HEK293 (cell line): ENCODE measurements around the gene SIRT1.
A peak's percentile ranks its signal among the peaks of the same experiment; 100 is the strongest.

ENCODE experiments used
- KLF10 ChIP-seq: fragments of 450-650 bp; IDR thresholded peaks from 2 replicates; pipeline ENCODE4 v1.5.1; 2018; ENCODE audit warnings: missing biosample characterization, mild to moderate bottlenecking, missing genetic modification characterization
- YY1 ChIP-seq: fragments of 450-650 bp; formaldehyde crosslinking; IDR thresholded peaks from 2 replicates; pipeline ENCODE4 v1.5.1; 2018; ENCODE audit warnings: missing biosample characterization, missing genetic modification characterization
- ZBTB48 ChIP-seq: fragments of 450-650 bp; formaldehyde crosslinking; IDR thresholded peaks from 2 replicates; pipeline ENCODE4 v1.5.1; 2016; ENCODE audit warnings: missing biosample characterization, missing genetic modification characterization
- ZFHX2 ChIP-seq: fragments of 450-650 bp; formaldehyde crosslinking; conservative IDR thresholded peaks from 2 replicates; pipeline ENCODE4 v1.5.1; 2016; ENCODE audit warnings: missing biosample characterization, missing genetic modification characterization
- ZFP69B ChIP-seq: fragments of 450-650 bp; formaldehyde crosslinking; IDR thresholded peaks from 2 replicates; pipeline ENCODE4 v1.5.1; 2016; ENCODE audit warnings: missing biosample characterization, missing genetic modification characterization
- ZNF121 ChIP-seq: fragments of 450-650 bp; formaldehyde crosslinking; IDR thresholded peaks from 2 replicates; pipeline ENCODE4 v1.5.1; 2016; ENCODE audit warnings: missing biosample characterization, missing genetic modification characterization
- ZNF221 ChIP-seq: fragments of 450-650 bp; formaldehyde crosslinking; IDR thresholded peaks from 2 replicates; pipeline ENCODE4 v1.5.1; 2017; ENCODE audit warnings: missing biosample characterization, missing genetic modification characterization, borderline replicate concordance
- ZNF223 ChIP-seq: fragments of 450-650 bp; formaldehyde crosslinking; IDR thresholded peaks from 2 replicates; pipeline ENCODE4 v1.5.1; 2016; ENCODE audit warnings: missing biosample characterization, missing genetic modification characterization
- ZNF302 ChIP-seq: fragments of 450-650 bp; formaldehyde crosslinking; IDR thresholded peaks from 2 replicates; pipeline ENCODE4 v1.5.1; 2016; ENCODE audit warnings: missing biosample characterization, missing genetic modification characterization, low read depth
- ZNF354C ChIP-seq: fragments of 450-650 bp; formaldehyde crosslinking; IDR thresholded peaks from 2 replicates; pipeline ENCODE4 v1.5.1; 2016; ENCODE audit warnings: missing biosample characterization, missing genetic modification characterization, low read depth, borderline replicate concordance
- ZNF433 ChIP-seq: fragments of 450-650 bp; formaldehyde crosslinking; IDR thresholded peaks from 2 replicates; pipeline ENCODE4 v1.5.1; 2016; ENCODE audit warnings: missing biosample characterization, missing genetic modification characterization, low read depth
- ZNF473 ChIP-seq: fragments of 450-650 bp; formaldehyde crosslinking; IDR thresholded peaks from 2 replicates; pipeline ENCODE4 v1.5.1; 2017; ENCODE audit warnings: missing biosample characterization, missing genetic modification characterization
- ZNF560 ChIP-seq: fragments of 450-650 bp; formaldehyde crosslinking; IDR thresholded peaks from 2 replicates; pipeline ENCODE4 v1.5.1; 2017; ENCODE audit warnings: missing biosample characterization, missing genetic modification characterization, borderline replicate concordance
- ZNF585B ChIP-seq: fragments of 450-650 bp; formaldehyde crosslinking; IDR thresholded peaks from 2 replicates; pipeline ENCODE4 v1.5.1; 2016; ENCODE audit warnings: missing biosample characterization, missing genetic modification characterization
- ZNF626 ChIP-seq: fragments of 450-650 bp; sonication (Bioruptor Pico); formaldehyde crosslinking; IDR thresholded peaks from 2 replicates; pipeline ENCODE4 v1.5.1; 2018; ENCODE audit warnings: missing biosample characterization, missing genetic modification characterization, inconsistent platforms
- ZNF658 ChIP-seq: fragments of 450-650 bp; formaldehyde crosslinking; IDR thresholded peaks from 2 replicates; pipeline ENCODE4; 2016; ENCODE audit warnings: missing biosample characterization, missing genetic modification characterization
- ZNF707 ChIP-seq: fragments of 450-650 bp; formaldehyde crosslinking; IDR thresholded peaks from 2 replicates; pipeline ENCODE4 v1.5.1; 2016; ENCODE audit warnings: missing biosample characterization, missing genetic modification characterization
- ZNF747 ChIP-seq: fragments of 450-650 bp; formaldehyde crosslinking; IDR thresholded peaks from 2 replicates; pipeline ENCODE4 v1.5.1; 2016; ENCODE audit warnings: missing biosample characterization, missing genetic modification characterization
- ZNF768 ChIP-seq: fragments of 450-650 bp; formaldehyde crosslinking; IDR thresholded peaks from 2 replicates; pipeline ENCODE4 v1.5.1; 2018; ENCODE audit warnings: missing biosample characterization, mild to moderate bottlenecking, missing genetic modification characterization
- ZNF785 ChIP-seq: fragments of 450-650 bp; formaldehyde crosslinking; IDR thresholded peaks from 2 replicates; pipeline ENCODE4 v1.5.1; 2016; ENCODE audit warnings: missing biosample characterization, missing genetic modification characterization
- ZNF837 ChIP-seq: fragments of 450-650 bp; formaldehyde crosslinking; IDR thresholded peaks from 2 replicates; pipeline ENCODE4 v1.5.1; 2016; ENCODE audit warnings: missing biosample characterization, missing genetic modification characterization
- ZSCAN30 ChIP-seq: fragments of 450-650 bp; IDR thresholded peaks from 2 replicates; pipeline ENCODE4 v1.5.1; 2018; ENCODE audit warnings: missing biosample characterization, mild to moderate bottlenecking, missing genetic modification characterization, moderate library complexity
- TF ChIP-seq, protein P1 (sequence below): fragments of 450-650 bp; IDR thresholded peaks from 2 replicates; pipeline ENCODE4 v1.5.1; 2018; ENCODE audit warnings: missing biosample characterization, mild to moderate bottlenecking, missing genetic modification characterization
- TF ChIP-seq, protein P2 (sequence below): fragments of 450-650 bp; formaldehyde crosslinking; IDR thresholded peaks from 2 replicates; pipeline ENCODE4 v1.5.1; 2016; ENCODE audit warnings: missing biosample characterization, missing genetic modification characterization
- TF ChIP-seq, protein P3 (sequence below): fragments of 450-650 bp; formaldehyde crosslinking; conservative IDR thresholded peaks from 2 replicates; pipeline ENCODE4 v1.5.1; 2016; ENCODE audit warnings: low read depth, missing biosample characterization, missing genetic modification characterization
- TF ChIP-seq, protein P4 (sequence below): fragments of 450-650 bp; formaldehyde crosslinking; IDR thresholded peaks from 2 replicates; pipeline ENCODE4 v1.5.1; 2017; ENCODE audit warnings: missing biosample characterization, mild to moderate bottlenecking, missing genetic modification characterization, moderate library complexity
- TF ChIP-seq, protein P5 (sequence below): fragments of 450-650 bp; formaldehyde crosslinking; IDR thresholded peaks from 2 replicates; pipeline ENCODE4 v1.5.1; 2016; ENCODE audit warnings: missing biosample characterization, missing genetic modification characterization

The SIRT1 gene

DNA sequence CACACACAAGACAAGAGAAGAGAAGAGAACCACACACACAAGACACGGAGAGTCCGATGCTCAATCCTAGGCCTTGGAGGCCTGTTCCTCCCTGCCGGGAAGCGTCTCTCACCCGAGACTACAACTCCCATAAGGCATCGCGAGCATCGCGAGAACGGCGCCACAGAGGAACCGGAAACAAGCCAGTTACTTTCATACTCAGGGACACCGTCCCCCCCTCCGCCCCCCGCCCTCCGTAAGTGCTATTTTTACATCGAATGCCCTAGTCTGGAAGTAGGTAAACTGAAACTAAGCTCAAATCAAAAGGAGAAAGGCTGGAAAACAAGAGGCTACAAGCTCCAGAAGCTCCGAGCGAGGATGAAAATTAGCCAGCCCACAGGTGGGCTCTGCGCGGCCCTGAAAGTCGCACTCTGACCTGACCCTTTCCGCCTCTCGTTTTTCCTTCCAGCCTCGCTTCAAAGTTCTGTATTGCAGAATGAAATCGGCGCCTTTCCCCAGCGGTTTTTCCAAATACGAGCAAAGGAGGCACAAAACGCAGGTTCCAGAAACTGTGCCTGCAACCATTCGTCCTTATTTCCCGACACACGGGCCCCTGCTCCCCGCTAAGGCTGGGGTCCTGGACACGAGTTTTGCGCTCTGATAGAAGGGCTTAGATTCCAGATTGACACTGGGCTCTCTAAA, 35.0 kb upstream of the SIRT1 start (continued):
- TF ChIP-seq, protein P1, sequence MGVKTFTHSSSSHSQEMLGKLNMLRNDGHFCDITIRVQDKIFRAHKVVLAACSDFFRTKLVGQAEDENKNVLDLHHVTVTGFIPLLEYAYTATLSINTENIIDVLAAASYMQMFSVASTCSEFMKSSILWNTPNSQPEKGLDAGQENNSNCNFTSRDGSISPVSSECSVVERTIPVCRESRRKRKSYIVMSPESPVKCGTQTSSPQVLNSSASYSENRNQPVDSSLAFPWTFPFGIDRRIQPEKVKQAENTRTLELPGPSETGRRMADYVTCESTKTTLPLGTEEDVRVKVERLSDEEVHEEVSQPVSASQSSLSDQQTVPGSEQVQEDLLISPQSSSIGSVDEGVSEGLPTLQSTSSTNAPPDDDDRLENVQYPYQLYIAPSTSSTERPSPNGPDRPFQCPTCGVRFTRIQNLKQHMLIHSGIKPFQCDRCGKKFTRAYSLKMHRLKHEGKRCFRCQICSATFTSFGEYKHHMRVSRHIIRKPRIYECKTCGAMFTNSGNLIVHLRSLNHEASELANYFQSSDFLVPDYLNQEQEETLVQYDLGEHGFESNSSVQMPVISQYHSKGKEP (tag by site-specific recombination), result no peak
- TF ChIP-seq ZNF302 (tag by site-specific recombination) (no peak), ZNF747 (no peak), ZNF221 (no peak), ZNF433 (tag by site-specific recombination) (no peak), ZNF354C (tag by site-specific recombination) (no peak), ZNF707 (no peak), ZNF560 (tag by site-specific recombination) (no peak), ZNF658 (tag by site-specific recombination) (no peak), ZNF121 (tag by site-specific recombination) (no peak), ZBTB48 (peak; percentile 68; the same call in 1 of the 2 replicates), KLF10 (tag by site-specific recombination) (no peak), ZNF837 (tag by site-specific recombination) (no peak), YY1 (tag by site-specific recombination) (no peak; the same call in 1 of the 2 replicates), ZNF585B (tag by site-specific recombination) (no peak), ZNF785 (no peak), ZFP69B (no peak), ZNF473 (tag by site-specific recombination) (no peak), ZSCAN30 (tag by site-specific recombination) (no peak), ZNF223 (no peak), ZFHX2 (tag by site-specific recombination) (peak; percentile 35; the same call in 1 of the 2 replicates), ZNF768 (no peak), ZNF626 (tag by site-specific recombination) (no peak)
- TF ChIP-seq, protein P2, sequence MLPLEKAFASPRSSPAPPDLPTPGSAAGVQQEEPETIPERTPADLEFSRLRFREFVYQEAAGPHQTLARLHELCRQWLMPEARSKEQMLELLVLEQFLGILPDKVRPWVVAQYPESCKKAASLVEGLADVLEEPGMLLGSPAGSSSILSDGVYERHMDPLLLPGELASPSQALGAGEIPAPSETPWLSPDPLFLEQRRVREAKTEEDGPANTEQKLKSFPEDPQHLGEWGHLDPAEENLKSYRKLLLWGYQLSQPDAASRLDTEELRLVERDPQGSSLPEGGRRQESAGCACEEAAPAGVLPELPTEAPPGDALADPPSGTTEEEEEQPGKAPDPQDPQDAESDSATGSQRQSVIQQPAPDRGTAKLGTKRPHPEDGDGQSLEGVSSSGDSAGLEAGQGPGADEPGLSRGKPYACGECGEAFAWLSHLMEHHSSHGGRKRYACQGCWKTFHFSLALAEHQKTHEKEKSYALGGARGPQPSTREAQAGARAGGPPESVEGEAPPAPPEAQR (tag by site-specific recombination), result no peak
- TF ChIP-seq, protein P3, sequence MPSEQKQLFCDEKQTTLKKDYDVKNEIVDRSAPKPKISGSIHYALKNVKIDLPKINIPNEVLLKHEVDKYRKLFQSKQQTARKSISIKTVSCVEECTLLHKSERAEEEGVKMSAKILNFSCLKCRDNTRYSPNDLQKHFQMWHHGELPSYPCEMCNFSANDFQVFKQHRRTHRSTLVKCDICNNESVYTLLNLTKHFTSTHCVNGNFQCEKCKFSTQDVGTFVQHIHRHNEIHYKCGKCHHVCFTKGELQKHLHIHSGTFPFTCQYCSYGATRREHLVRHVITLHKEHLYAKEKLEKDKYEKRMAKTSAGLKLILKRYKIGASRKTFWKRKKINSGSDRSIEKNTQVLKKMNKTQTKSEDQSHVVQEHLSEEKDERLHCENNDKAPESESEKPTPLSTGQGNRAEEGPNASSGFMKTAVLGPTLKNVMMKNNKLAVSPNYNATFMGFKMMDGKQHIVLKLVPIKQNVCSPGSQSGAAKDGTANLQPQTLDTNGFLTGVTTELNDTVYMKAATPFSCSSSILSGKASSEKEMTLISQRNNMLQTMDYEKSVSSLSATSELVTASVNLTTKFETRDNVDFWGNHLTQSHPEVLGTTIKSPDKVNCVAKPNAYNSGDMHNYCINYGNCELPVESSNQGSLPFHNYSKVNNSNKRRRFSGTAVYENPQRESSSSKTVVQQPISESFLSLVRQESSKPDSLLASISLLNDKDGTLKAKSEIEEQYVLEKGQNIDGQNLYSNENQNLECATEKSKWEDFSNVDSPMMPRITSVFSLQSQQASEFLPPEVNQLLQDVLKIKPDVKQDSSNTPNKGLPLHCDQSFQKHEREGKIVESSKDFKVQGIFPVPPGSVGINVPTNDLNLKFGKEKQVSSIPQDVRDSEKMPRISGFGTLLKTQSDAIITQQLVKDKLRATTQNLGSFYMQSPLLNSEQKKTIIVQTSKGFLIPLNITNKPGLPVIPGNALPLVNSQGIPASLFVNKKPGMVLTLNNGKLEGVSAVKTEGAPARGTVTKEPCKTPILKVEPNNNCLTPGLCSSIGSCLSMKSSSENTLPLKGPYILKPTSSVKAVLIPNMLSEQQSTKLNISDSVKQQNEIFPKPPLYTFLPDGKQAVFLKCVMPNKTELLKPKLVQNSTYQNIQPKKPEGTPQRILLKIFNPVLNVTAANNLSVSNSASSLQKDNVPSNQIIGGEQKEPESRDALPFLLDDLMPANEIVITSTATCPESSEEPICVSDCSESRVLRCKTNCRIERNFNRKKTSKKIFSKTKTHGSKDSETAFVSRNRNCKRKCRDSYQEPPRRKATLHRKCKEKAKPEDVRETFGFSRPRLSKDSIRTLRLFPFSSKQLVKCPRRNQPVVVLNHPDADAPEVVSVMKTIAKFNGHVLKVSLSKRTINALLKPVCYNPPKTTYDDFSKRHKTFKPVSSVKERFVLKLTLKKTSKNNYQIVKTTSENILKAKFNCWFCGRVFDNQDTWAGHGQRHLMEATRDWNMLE (tag by site-specific recombination), result peak; percentile 98
- TF ChIP-seq, protein P4, sequence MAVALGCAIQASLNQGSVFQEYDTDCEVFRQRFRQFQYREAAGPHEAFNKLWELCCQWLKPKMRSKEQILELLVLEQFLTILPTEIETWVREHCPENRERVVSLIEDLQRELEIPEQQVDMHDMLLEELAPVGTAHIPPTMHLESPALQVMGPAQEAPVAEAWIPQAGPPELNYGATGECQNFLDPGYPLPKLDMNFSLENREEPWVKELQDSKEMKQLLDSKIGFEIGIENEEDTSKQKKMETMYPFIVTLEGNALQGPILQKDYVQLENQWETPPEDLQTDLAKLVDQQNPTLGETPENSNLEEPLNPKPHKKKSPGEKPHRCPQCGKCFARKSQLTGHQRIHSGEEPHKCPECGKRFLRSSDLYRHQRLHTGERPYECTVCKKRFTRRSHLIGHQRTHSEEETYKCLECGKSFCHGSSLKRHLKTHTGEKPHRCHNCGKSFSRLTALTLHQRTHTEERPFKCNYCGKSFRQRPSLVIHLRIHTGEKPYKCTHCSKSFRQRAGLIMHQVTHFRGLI, result no peak
- TF ChIP-seq, protein P5, sequence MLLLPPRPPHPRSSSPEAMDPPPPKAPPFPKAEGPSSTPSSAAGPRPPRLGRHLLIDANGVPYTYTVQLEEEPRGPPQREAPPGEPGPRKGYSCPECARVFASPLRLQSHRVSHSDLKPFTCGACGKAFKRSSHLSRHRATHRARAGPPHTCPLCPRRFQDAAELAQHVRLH (tag by site-specific recombination), result peak; percentile 74; the same call in 1 of the 2 replicates
